Calu3 (cell line): ENCODE measurements around the gene SYPL1. TPM values are rescaled to one million over a fixed set of nuclear protein-coding genes. Genes with fewer than 3 reads are reported as not detected.

Experiments
- BruUV-seq: library from RNA; stranded (reverse); fragments of 400-500 nt; replicated peaks from 2 replicates; lab custom pipeline; 2021; lab: Mats Ljungman, UMichigan
- CTCF ChIA-PET: fragments of 300-600 bp; sonication (Branson Sonifier 250); formaldehyde crosslinking; loops from one replicate; lab custom pipeline; 2022; ENCODE audit warnings: antibody characterized with exemption; lab: Charles Lee
- DNase-seq: peaks from one replicate; pipeline ENCODE4 v3.0.0; 2022
- H3K27ac Mint-ChIP-seq: one replicate; pipeline ENCODE4 v1.8.0; 2022; ENCODE audit warnings: mixed read lengths; ENCODE audit not compliant: unreplicated experiment
- H3K27me3 Mint-ChIP-seq: one replicate; pipeline ENCODE4 v1.8.0; 2022; ENCODE audit warnings: mixed read lengths; ENCODE audit not compliant: unreplicated experiment
- H3K36me3 Mint-ChIP-seq: one replicate; pipeline ENCODE4 v1.8.0; 2022; ENCODE audit warnings: mild to moderate bottlenecking, moderate library complexity, mixed read lengths; ENCODE audit not compliant: insufficient read depth, unreplicated experiment
- H3K4me1 Mint-ChIP-seq: one replicate; pipeline ENCODE4 v1.8.0; 2022; ENCODE audit warnings: mild to moderate bottlenecking, low read depth, mixed read lengths; ENCODE audit not compliant: unreplicated experiment
- H3K4me3 Mint-ChIP-seq: one replicate; pipeline ENCODE4 v1.8.0; 2022; ENCODE audit warnings: mild to moderate bottlenecking, low read depth, moderate library complexity, mixed read lengths; ENCODE audit not compliant: unreplicated experiment
- H3K9me3 Mint-ChIP-seq: one replicate; pipeline ENCODE4 v1.8.0; 2022; ENCODE audit warnings: low read depth, mixed read lengths; ENCODE audit not compliant: unreplicated experiment
- CTCF ChIP-seq: fragments of 200-600 bp; IDR thresholded peaks from one replicate; pipeline ENCODE4 v1.8.0; 2022; ENCODE audit warnings: antibody characterized with exemption; ENCODE audit not compliant: unreplicated experiment
- intact Hi-C: fragments of 100-400 bp; cut with micrococcal nuclease; formaldehyde crosslinking; loops from one replicate; pipeline ENCODE4 v1.10.0; 2022; ENCODE audit not compliant: unreplicated experiment
- total RNA-seq: library from RNA; stranded (reverse); gene quantifications from 2 replicates; pipeline ENCODE4 v1.2.3, GENCODE V29; 2022

Gene SYPL1
- total RNA-seq, 1 experiment from 2014 or later: 88.3 TPM

- Mint-ChIP-seq H3K9me3 (no peaks in the 10 kb centered on the region), H3K4me3 (peak overlapping the region; percentile 90), H3K36me3 (peaks cover 20% of the 10 kb centered on the region), H3K27me3 (no peaks in the 10 kb centered on the region), H3K4me1 (peaks cover 23% of the 10 kb centered on the region), H3K27ac (no peak overlapping the region)
- BruUV-seq: no TSS peak
- CTCF ChIA-PET: interaction anchor here (1.5 to 2.8 kb wide), 2 partner anchors 38 to 44 kb away, joined by 4 to 9 read pairs; no protein-coding TSS in a partner anchor
- TF ChIP-seq CTCF: no peak
- DNase-seq: no peak
- intact Hi-C loops: loop anchor here (5.0 kb wide), 1 partner anchor 38 kb away; no protein-coding TSS in a partner anchor
Measured at GRCh38 chr7:106110238-106110560, 1.9 kb downstream of the SYPL1 start.

- peaks cover 20% of the 10 kb centered on the region for H3K36me3 Mint-ChIP-seq
- no peak for DNase-seq
- no peak overlapping the region for H3K27ac Mint-ChIP-seq
- peak overlapping the region; percentile 90 for H3K4me3 Mint-ChIP-seq
- H3K9me3 Mint-ChIP-seq: no peaks in the 10 kb centered on the region
- intact Hi-C loops: loop anchor here (5.0 kb wide), 1 partner anchor 37 kb away; no protein-coding TSS in a partner anchor
- H3K4me1 Mint-ChIP-seq: peaks cover 23% of the 10 kb centered on the region
- no TSS peak for BruUV-seq
- CTCF ChIA-PET: interaction anchor here (1.5 to 2.8 kb wide), 2 partner anchors 38 to 44 kb away, joined by 4 to 9 read pairs; no protein-coding TSS in a partner anchor
- no peaks in the 10 kb centered on the region for H3K27me3 Mint-ChIP-seq
- TF ChIP-seq CTCF: no peak
Measured at GRCh38 chr7:106109521-106110237, 2.4 kb downstream of the SYPL1 start.

- BruUV-seq: no TSS peak
- H3K4me3 Mint-ChIP-seq: no peak overlapping the region
- DNase-seq: no peak
- H3K27me3 Mint-ChIP-seq: no peaks in the 10 kb centered on the region
- intact Hi-C loops: no loop called here
- no peaks in the 10 kb centered on the region for H3K9me3 Mint-ChIP-seq
- peaks cover 20% of the 10 kb centered on the region for H3K36me3 Mint-ChIP-seq
- TF ChIP-seq CTCF: no peak
- H3K27ac Mint-ChIP-seq: no peak overlapping the region
- CTCF ChIA-PET: interaction anchor here (1.5 kb wide), 1 partner anchor 45 kb away, joined by 4 read pairs; no protein-coding TSS in a partner anchor
- peaks cover 24% of the 10 kb centered on the region for H3K4me1 Mint-ChIP-seq
Measured at GRCh38 chr7:106108991-106109390, 3.1 kb downstream of the SYPL1 start.

- no peaks in the 10 kb centered on the region for H3K9me3 Mint-ChIP-seq
- no TSS peak for BruUV-seq
- H3K4me1 Mint-ChIP-seq: peaks cover 47% of the 10 kb centered on the region
- CTCF ChIA-PET: no interaction called here
- DNase-seq: no peak
- no peak for TF ChIP-seq CTCF
- no peaks in the 10 kb centered on the region for H3K36me3 Mint-ChIP-seq
- intact Hi-C loops: no loop called here
- no peak overlapping the region for H3K27ac Mint-ChIP-seq
- H3K4me3 Mint-ChIP-seq: no peak overlapping the region
- H3K27me3 Mint-ChIP-seq: no peaks in the 10 kb centered on the region
Measured at GRCh38 chr7:106104721-106105260, 7.3 kb downstream of the SYPL1 start.
